Stromal cell of bone marrow (primary cell): ENCODE data around the gene CCNI2.
"Not testable (repeated sequence)": the region's sequence is repeated elsewhere in the genome, so short reads cannot be mapped to it uniquely, and the experiment has no call there.

Experiments used
- DNase-seq: peaks from one replicate; pipeline ENCODE4 v3.0.0-alpha.2; 2012; ENCODE audit warnings: low read depth

Gene CCNI2

GRCh38 chr5:132781029-132781428 lies 33.8 kb downstream of the CCNI2 start:
- DNase-seq = no peak

GRCh38 chr5:132782101-132782500 lies 34.9 kb downstream of the CCNI2 start:
- no peak for DNase-seq

- peak; percentile 40 for DNase-seq
Measured at GRCh38 chr5:132785365-132785764, 38.1 kb downstream of the CCNI2 start.

- DNase-seq = no peak
Measured at GRCh38 chr5:132785864-132786263, 38.6 kb downstream of the CCNI2 start.

GRCh38 chr5:132787076-132787475 lies 39.9 kb downstream of the CCNI2 start:
- DNase-seq = peak; percentile 51

GRCh38 chr5:132788508-132788907 lies 41.3 kb downstream of the CCNI2 start:
- DNase-seq = no peak

GRCh38 chr5:132788990-132789886 lies 42.0 kb downstream of the CCNI2 start:
- no peak for DNase-seq

- DNase-seq = no peak
Measured at GRCh38 chr5:132790201-132790865, 43.1 kb downstream of the CCNI2 start.

GRCh38 chr5:132791026-132791425 lies 43.8 kb downstream of the CCNI2 start:
- no peak for DNase-seq

GRCh38 chr5:132797651-132798050 lies 50.4 kb downstream of the CCNI2 start:
- DNase-seq = no peak

GRCh38 chr5:132799392-132799791 lies 52.2 kb downstream of the CCNI2 start:
- no peak for DNase-seq

GRCh38 chr5:132800545-132800944 lies 53.3 kb downstream of the CCNI2 start:
- DNase-seq = no peak

- no peak for DNase-seq
Measured at GRCh38 chr5:132802044-132802684, 54.9 kb downstream of the CCNI2 start.

GRCh38 chr5:132802685-132803066 lies 55.5 kb downstream of the CCNI2 start:
- not testable (repeated sequence) for DNase-seq
